DMS 273 treated with DMSO at 0.1 percent for 48 hours (cell line): Measurements from ENCODE around the gene UGT1A5.

Source experiments
- DNase-seq: peaks from one replicate; lab custom pipeline; 2025; lab: John Stamatoyannopoulos, UW

The UGT1A5 gene

DNA sequence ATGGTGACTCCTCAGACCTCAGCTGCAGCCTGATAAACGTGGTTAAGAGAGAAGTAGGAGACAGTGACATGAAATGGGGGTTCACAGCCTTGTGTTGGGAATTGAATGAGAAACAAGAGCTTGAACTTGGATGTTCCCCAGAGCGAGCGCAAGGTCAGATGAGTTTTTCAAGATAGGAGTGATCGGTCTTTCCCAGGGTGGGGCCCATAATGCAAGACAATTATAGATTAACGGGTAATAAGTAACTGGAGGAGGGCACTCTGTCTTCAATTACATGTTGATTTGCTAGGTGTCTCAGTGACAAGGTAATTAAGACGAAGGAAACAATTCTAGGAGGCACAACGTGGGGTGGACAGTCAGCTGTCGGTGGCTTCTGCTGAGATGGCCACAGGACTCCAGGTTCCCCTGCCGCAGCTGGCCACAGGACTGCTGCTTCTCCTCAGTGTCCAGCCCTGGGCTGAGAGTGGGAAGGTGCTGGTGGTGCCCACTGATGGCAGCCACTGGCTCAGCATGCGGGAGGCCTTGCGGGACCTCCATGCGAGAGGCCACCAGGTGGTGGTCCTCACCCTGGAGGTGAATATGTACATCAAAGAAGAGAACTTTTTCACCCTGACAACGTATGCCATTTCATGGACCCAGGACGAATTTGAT, at the start of gene UGT1A5:
UGT1A5 (plus strand) TSS at position 297 of the 651 bp plus-strand sequence; CDS start at position 382, 85 bp downstream.
- no peak for DNase-seq

DNA sequence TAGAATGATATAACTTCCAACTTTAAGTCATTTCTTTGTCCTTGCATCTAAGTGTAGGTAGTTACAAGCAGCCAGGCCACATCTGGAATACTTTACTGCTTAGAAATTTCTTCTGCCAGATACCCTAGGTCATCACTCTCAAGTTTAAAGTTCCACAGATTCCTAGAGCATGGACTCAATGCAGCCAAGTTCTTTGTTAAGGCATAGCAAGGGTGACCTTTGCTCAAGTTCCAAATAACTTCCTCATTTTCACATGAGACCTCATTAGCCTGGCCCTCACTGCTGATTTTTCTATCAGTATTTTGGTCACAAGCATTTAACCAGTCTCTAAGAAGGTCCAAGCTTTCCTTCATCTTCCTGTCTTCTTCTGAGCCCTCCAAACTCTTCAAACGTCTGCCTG, 48.8 kb upstream of the UGT1A5 start:
- no peak for DNase-seq

DNA sequence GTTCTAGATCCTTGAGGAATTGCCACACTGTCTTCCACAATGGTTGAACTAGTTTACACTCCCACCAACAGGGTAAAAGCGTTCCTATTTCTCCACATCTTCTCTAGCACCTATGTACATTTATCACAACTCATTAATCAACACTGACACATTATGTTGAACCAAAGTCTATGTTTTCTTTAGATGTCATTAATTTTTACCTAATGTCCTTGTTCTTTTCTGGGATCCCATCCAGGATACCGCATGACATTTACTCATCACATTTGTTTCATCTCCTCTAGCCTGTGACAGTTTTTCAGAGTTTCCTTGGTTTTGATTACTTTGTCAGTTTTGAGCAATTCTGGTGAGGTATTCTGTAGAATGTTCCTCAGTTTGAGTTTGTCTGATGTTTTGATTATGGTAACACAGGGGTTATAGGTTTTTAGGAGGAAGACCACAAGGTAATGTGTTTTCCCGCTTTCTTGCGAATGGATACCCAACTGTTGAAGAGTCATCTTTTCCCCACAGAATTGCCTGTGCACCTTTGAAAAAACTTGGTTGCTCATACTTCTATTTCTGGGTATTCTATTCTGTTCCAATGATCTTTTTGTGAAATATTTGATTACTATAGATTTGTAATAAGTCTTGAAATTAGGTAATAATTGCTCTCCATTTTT, 44.0 kb upstream of the UGT1A5 start:
- DNase-seq: no peak

- no peak for DNase-seq
Observed at GRCh38 chr2:233671290-233672161, 41.2 kb upstream of the UGT1A5 start, which contains the start of gene UGT1A9. TSS of gene UGT1A9 (plus strand) at chr2:233671898. CDS start at chr2:233671935, 37 bp downstream.

DNA sequence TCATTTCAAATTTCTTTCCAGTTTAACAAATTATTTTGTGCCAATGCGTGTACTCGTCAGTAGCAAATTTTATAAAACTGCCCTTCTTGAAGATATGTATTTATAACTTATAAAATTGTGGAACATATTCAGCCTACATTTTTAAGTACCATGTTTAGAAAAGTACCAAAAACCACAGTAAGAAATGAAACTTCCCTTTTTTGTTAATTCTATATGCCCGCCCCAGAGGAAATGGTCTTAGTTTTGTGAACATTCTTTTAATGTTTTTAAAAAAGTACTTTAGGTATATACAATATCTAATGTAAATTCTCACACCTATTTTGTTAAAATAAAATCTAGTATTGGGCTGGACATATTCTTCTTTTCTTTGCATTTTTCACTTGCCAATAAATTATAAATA, 39.8 kb upstream of the UGT1A5 start:
- DNase-seq: no peak

DNA sequence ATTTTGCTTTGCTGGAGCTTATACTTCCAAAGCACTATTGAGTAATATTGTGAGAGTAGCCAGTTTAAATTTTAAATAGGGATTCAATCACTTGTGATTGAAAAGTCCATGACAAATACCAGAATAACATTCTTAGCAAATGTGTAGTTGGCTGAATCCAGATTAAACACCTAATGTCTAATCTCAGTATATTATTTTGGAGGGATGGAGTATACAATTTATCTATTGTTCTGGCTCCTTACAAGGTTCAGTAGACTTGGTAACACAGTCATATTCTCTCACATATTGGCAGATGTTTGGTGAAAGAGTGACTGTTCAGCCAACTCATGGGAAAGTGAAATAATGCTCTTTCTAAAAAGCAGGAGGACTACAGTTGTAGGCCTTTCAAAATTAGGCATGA, 38.8 kb upstream of the UGT1A5 start:
- DNase-seq: no peak

- DNase-seq: no peak
Observed at GRCh38 chr2:233674314-233674713, 38.4 kb upstream of the UGT1A5 start.

DNA sequence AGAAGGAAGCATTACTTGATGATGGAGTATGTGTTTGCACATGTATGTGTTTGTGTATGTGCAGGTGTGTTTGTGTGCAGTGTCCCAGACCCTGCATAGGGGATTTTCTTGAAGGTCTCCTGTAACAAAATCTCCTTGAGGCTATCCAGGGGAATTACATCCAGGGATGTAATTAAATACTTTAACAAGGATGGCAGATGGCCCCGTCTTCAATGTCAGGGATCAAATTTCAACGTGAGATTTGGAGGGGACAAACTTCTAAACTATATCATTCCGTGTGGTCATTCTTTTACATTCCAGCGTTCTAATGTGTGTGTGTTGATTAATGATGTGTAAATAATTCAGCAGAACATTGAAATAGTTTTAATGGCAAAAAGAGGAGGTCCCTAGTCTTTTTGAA, 37.7 kb upstream of the UGT1A5 start:
- peak; percentile 27 for DNase-seq

DNA sequence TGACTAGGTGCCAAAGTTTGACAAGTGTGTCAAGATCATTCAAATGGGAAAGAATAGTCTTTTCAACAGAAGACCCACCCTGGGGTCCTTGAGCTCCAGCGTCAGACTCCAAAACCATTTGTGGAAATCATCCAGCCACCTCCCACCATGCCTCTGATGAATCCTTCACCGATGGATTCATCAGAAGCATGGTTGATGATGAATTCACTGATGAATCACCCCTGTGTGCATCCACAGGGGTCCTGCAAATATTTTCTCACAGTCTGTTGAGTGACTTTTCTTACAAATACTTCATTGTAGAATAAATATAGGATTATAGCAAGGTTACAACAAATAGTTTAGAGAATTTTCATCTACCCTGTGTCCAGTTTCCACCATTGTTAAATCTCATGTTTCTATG, 36.7 kb upstream of the UGT1A5 start:
- no peak for DNase-seq

DNA sequence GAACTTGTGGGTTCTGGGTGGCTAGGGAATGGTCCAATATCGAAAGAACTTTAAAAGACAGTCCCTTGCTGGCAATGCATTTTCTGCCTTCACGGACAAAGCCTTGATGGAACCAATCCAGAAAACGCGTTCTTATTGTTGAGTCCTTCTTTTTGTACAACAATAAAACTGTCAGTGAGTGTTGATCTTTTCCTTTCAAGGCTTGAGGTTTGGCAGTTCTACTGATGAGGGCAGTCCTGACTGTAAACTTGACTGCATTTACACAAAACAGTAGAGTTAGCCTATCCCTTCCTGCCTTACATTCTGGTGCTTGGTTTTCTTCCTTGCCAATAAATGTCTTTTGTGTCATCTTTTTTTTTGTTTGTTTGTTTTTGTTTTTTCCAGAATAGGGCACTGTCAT, 33.5 kb upstream of the UGT1A5 start:
- DNase-seq: no peak

DNA sequence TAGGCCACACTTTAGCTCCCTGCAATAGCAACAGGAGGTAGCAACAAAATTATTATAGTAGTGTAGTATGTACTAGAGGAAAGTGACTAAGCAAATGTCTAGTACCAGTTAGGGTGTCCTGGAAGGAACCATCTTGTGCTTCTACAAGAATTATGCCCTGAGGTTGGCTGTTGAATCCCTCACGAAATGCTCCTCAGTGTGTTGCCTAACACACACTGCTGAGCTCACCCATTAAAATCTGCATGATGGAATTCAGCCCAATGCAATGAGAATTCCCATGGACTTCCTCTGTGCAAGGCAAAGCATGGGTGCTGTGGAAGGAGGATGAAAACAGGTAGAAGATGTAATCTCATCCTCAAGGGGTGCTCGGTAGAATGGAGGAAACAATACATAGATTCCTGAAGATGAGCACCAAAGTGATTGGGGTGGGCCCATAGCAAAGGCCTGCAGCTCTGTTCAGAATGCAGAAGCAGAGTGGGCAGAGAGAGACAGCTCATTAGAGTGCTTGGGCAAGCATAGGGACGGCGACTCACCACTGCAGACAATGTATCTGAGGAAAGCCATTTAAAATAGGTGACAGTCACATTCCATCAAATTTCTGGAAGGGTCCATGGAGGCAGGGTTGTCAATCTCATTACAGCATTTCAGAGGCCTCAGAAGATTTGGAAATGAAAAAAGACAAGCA, 32.2 kb upstream of the UGT1A5 start:
- no peak for DNase-seq

GRCh38 chr2:233681521-233682099, 31.1 kb upstream of the UGT1A5 start, which contains the start of gene UGT1A7:
TSS of gene UGT1A7 (plus strand) at chr2:233681901. CDS start at chr2:233681938, 37 bp downstream.
- no peak for DNase-seq

- DNase-seq: no peak
Observed at GRCh38 chr2:233684640-233685039, 28.1 kb upstream of the UGT1A5 start.

DNA sequence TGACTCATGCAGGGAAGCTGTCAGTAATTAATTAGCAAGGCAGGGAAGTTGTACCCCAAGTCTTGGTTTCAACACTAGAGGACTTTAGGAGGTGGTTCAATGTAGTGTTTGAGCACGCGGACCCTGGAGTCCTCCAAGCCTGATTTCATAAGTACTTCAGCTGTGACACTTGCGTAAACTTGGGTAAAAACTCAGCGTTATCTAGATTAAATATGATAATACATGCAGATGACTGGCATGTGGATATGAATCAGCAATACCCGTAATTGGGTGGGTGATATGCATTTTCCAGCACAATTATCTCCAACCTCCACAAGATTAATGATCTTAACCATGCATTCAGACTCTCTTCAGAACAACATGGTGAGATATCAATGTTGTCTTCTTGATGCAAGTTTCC, 25.8 kb upstream of the UGT1A5 start:
- no peak for DNase-seq

- no peak for DNase-seq
Observed at GRCh38 chr2:233688341-233688740, 24.4 kb upstream of the UGT1A5 start.

DNA sequence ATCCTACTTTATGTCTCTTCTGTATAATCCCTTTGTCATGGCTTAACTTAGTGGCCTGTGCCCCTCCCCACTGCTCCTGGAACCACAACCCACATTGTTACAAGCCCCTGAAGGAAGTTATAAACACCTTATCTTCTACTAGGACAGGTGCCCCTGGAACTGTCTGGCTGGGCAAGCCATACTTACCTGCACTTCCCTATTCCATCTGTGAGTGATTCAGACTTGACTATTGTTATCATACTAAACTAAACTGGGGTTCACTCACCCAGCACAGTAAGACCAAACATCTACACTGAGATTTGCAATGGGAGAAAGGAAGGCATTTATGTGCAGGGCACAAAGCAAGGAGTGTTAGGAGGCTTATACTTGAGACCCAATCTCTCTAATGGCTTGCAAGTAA, 23.7 kb upstream of the UGT1A5 start:
- DNase-seq: no peak

GRCh38 chr2:233689501-233689900, 23.2 kb upstream of the UGT1A5 start:
- no peak for DNase-seq

DNA sequence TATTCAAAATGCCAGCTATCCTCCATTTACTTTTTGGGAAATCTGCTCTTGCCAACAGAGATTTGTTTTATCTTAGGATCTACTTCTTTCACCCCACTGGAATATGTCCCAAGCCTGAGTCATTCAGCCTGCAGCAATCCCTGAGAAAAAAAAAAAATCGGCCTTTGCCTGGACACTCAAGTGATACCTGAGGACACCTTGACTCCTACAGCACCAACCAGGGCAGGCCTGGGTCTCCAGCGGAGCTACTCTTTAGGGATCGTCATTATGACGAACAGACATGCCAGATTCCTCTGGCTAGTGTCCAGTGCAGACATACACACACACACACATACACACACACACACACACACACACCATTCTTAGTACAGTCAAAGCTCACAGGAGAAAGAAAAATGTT, 22.3 kb upstream of the UGT1A5 start:
- DNase-seq: no peak

DNA sequence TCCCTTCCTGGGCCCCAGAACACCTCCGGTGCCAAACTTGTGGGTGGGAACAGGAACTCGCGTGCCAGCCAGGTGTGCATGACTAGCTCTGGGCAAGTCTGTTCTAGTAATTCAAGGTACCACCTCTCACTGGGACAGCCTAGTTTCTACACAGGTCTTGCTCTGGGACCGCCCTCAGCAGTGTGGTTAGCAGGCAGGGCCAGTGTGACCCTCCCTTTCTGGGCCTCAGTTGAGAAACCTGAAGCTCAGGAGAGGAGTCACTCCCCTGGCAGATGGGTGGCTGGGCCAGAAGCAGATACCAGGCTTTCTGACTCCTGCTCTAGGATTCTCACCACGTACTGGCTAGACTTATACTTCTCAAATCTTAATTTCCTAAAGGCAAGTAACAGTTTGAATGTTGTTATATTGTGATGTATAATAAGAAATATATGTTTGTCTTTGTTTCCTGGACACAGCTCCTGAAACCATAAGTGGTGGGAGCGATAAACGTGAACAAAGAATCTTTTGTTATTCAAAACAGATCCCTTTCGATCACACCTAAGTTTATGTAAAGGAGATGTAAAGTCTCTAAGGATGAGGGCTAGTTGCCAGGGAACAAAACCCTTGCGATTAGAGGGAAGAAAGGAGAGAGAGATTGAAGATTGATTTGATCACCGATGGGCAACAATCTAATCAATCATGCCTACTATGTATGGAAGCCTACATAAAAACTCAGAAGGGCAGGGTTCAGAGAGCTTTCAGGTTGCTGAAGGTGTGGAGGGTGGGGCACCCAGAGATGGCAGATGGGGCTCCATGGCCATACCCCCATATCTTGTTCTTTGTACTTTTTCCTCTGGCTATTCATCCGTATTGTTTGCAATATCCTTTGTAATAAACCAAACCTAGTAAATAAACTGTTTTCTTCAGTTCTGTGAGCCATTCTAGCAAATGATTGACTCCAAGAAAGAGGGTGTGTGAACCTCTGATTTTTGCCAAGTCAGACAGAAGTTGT, 21.0 kb upstream of the UGT1A5 start:
- no peak for DNase-seq

GRCh38 chr2:233692648-233693047, 20.1 kb upstream of the UGT1A5 start, which contains the start of gene UGT1A6:
TSS of gene UGT1A6 (plus strand) at chr2:233692890. CDS start at chr2:233693005, 115 bp downstream.
- no peak for DNase-seq
